K562 treated with DMSO at 1 percent for 24 hours (cell line): ENCODE data around the gene EIF2AK2. TPM values are rescaled to one million over a fixed set of nuclear protein-coding genes. Genes with fewer than 3 reads are reported as not detected.

Experiments
- total RNA-seq: library from RNA; unstranded; fragments of 300-600 nt; gene quantifications from 2 replicates; pipeline ENCODE4 v1.2.3, GENCODE V29; 2022; ENCODE audit warnings: low read depth; ENCODE audit not compliant: insufficient read depth

Gene EIF2AK2
- total RNA-seq: 8.2 and 8.5 TPM in 2 replicates

GRCh38 chr2:37156857-37157714 lies at the start of gene EIF2AK2:
Gene EIF2AK2, minus strand, starts transcription at chr2:37156980. Its CDS starts 9,174 bp downstream, at chr2:37147806.

DNA sequence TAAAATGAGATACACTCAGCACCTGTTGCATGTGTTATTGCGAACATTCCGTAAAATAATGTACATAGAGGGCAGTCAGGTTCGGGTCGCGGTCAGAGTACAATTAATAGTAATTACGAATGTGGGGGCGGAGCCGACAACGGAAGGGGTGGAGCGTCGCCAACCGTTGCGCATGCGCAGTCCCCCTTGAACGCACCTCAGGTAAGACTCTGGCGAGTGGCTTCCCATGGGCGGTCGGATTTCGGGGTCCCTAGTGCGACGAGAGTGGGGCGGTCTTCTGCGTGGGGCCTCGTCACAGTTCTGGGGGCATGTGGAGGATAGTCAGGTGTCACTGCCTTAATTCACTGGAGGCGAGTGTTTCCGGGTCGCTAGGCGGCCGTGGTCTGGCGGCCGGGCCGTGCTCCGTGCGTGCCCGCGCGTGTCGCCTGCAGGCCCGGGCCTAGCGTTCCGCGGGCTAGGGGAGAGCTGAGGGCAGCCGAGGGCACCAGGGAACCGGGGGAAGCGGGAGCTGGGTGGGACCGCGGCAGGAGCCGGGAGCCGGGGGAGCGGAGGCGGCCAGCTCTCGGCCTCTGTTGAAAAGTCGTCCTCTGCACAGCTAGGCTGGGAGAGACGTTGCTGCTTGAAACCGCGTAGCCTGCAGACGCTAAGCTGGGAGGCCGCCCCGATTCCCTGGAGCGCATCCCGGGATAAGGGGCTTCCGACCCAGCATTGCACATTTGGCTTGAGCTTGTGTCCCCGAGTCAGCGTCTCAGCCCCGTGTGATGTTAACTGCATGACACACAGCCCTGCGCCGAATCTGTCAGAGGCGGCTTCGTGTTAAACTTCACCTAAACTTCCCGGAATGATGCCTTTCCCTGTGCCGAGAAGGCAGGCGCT lies 39.8 kb upstream of the EIF2AK2 start, which contains the start of gene CEBPZOS:
Gene CEBPZOS (plus strand): TSS at position 177 of the 876 bp plus-strand sequence. CDS start 3,209 bp downstream, outside the sequence.

GRCh38 chr2:37188570-37188969 lies 31.8 kb upstream of the EIF2AK2 start, which contains the start of gene SULT6B1:
Gene SULT6B1, minus strand, starts transcription at chr2:37188670. Its CDS starts 30 bp downstream, at chr2:37188640.

DNA sequence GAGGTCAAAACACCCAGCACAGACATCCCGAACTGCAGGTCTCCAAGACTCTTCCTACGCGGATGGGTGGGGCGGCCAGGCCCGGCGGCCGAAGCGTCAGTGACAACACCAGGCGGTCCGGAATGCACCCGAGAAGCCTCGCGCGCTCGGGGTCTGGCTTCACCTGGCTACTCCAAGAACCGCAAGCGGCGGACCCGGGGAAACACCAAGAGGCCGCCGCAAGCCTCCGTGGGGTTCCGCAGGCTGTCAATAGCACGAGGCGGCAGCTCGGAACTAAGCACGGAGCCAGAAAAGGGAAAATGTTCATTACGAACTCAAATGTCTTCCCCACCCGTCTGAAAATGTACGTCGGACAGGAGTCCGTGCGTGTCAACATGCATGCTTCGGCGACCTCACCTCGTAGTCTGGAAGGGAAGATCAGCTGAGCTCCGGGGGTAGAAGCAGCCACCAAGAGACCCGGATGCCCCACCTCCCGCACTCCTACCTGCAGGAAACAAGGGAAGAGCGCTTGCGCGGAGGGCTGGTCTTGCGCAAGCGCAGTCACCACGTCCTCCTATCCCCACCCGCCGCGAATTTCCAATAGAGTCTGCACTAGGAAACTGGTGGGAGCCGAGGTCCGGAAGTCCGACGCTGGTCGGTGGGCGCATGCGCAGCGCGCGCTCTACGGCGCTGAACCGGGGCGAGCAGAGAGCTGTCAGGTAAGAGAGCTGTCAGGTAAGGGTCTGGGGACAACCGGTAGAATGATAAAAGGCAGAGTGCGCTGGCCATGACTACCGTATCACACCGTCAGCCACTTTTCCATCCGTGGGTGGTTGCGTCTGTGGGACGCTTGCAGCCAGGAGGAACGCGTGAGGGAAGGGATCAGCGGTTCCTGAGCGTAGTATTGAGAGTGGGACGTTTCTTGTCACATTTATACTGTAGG lies 72.6 kb downstream of the EIF2AK2 start, which contains the start of the genes GPATCH11 and HEATR5B:
Gene GPATCH11 (plus strand): TSS at position 646 of the 922 bp plus-strand sequence. CDS start 3,864 bp downstream, outside the sequence.
Gene HEATR5B (minus strand): TSS at position 500 of the 922 bp plus-strand sequence. CDS start 958 bp downstream, outside the sequence.

Other genes starting within 250 kb of the EIF2AK2 start
- 8.0 and 9.6 TPM in 2 replicates for gene STRN, start 190.4 kb downstream of the EIF2AK2 start, total RNA-seq
- gene HEATR5B, start 72.6 kb downstream of the EIF2AK2 start, total RNA-seq: 8.0 and 9.4 TPM in 2 replicates
- 8.3 and 8.7 TPM in 2 replicates for gene GPATCH11, start 72.5 kb downstream of the EIF2AK2 start, total RNA-seq
- not detected in 2 replicates for gene SULT6B1, start 31.7 kb upstream of the EIF2AK2 start, total RNA-seq
- gene CEBPZOS, start 39.5 kb upstream of the EIF2AK2 start, total RNA-seq: 16.7 and 19.1 TPM in 2 replicates
- gene CEBPZ, start 74.6 kb upstream of the EIF2AK2 start, total RNA-seq: 24.1 and 40.8 TPM in 2 replicates
- 7.5 and 8.4 TPM in 2 replicates for gene NDUFAF7, start 74.7 kb upstream of the EIF2AK2 start, total RNA-seq
- 8.2 and 8.8 TPM in 2 replicates for gene PRKD3, start 167.9 kb upstream of the EIF2AK2 start, total RNA-seq
- not detected in 2 replicates for gene QPCT, start 187.7 kb upstream of the EIF2AK2 start, total RNA-seq